SU-DHL-6 (cell line): ENCODE results near the gene GMCL1.

ENCODE experiments used
- H2AFZ ChIP-seq: fragments of 200-600 bp; sonication (generic); 2 replicates; pipeline ENCODE4 v1.6.1; 2014; ENCODE audit warnings: low read depth, mild to moderate bottlenecking, moderate library complexity, mixed read lengths, antibody characterized with exemption, low read length; ENCODE audit not compliant: severe bottlenecking
- H3F3A ChIP-seq: fragments of 200-600 bp; shearing (Covaris generic); 2 replicates; pipeline ENCODE4 v1.6.0; 2016; ENCODE audit warnings: antibody characterized with exemption, mild to moderate bottlenecking; ENCODE audit not compliant: insufficient read depth
- H3K27ac ChIP-seq: fragments of 200-600 bp; sonication (generic); 2 replicates; pipeline ENCODE4 v1.5.1; 2016; ENCODE audit warnings: low read depth, mild to moderate bottlenecking, low read length, moderate library complexity, mixed read lengths
- H3K27me3 ChIP-seq: fragments of 200-600 bp; sonication (generic), shearing (Covaris generic); 2 replicates; pipeline ENCODE4 v1.6.0; 2014; ENCODE audit warnings: mild to moderate bottlenecking, low read length
- H3K36me3 ChIP-seq: fragments of 200-600 bp; sonication (generic); 2 replicates; pipeline ENCODE4 v1.6.1; 2014; ENCODE audit warnings: mild to moderate bottlenecking, low read length, mixed read lengths
- H3K4me2 ChIP-seq: fragments of 300-600, 200-600 bp; shearing (Covaris generic), sonication (generic); 2 replicates; pipeline ENCODE4 v1.6.0; 2014; ENCODE audit warnings: low read length, low read depth, mild to moderate bottlenecking; ENCODE audit not compliant: poor library complexity, severe bottlenecking
- H3K4me3 ChIP-seq: fragments of 200-600 bp; sonication (generic); 2 replicates; pipeline ENCODE4 v1.5.1; 2014; ENCODE audit warnings: antibody characterized with exemption, low read length, mild to moderate bottlenecking, mixed read lengths; ENCODE audit not compliant: insufficient read depth, poor library complexity, severe bottlenecking
- H3K79me2 ChIP-seq: fragments of 200-600 bp; sonication (generic); 2 replicates; pipeline ENCODE4 v1.6.1; 2014; ENCODE audit warnings: mild to moderate bottlenecking, low read length, moderate library complexity; ENCODE audit not compliant: insufficient read depth
- H3K9ac ChIP-seq: fragments of 200-600 bp; sonication (generic); 2 replicates; pipeline ENCODE4 v1.7.0; 2014; ENCODE audit warnings: mild to moderate bottlenecking, low read length
- H3K9me2 ChIP-seq: fragments of 200-600 bp; sonication (generic); replicated peaks from 2 replicates; pipeline ENCODE4 v1.6.1; 2014; ENCODE audit warnings: low read length; ENCODE audit not compliant: insufficient read depth
- H3K9me3 ChIP-seq: fragments of 200-600 bp; sonication (generic); 2 replicates; pipeline ENCODE4 v1.6.1; 2014; ENCODE audit warnings: low read length, mixed read lengths; ENCODE audit not compliant: insufficient read depth
- H4K20me1 ChIP-seq: fragments of 200-600 bp; sonication (generic); 2 replicates; pipeline ENCODE4 v1.6.1; 2014; ENCODE audit warnings: low read depth, mild to moderate bottlenecking, antibody characterized with exemption, low read length, moderate library complexity, mixed read lengths
- CTCF ChIP-seq: fragments of 200-600 bp; sonication (generic); IDR thresholded peaks from one replicate; pipeline ENCODE4 v1.5.1; 2017; ENCODE audit warnings: antibody characterized with exemption, mild to moderate bottlenecking, low read length, moderate library complexity; ENCODE audit not compliant: insufficient read depth, poor library complexity, severe bottlenecking
- EZH2phosphoT487 ChIP-seq: fragments of 200-600 bp; sonication (generic), shearing (Covaris generic); conservative IDR thresholded peaks from 2 replicates; pipeline ENCODE4 v1.6.1; 2018; ENCODE audit warnings: mild to moderate bottlenecking, antibody characterized with exemption, low read length, moderate library complexity, mixed read lengths

The GMCL1 gene

DNA sequence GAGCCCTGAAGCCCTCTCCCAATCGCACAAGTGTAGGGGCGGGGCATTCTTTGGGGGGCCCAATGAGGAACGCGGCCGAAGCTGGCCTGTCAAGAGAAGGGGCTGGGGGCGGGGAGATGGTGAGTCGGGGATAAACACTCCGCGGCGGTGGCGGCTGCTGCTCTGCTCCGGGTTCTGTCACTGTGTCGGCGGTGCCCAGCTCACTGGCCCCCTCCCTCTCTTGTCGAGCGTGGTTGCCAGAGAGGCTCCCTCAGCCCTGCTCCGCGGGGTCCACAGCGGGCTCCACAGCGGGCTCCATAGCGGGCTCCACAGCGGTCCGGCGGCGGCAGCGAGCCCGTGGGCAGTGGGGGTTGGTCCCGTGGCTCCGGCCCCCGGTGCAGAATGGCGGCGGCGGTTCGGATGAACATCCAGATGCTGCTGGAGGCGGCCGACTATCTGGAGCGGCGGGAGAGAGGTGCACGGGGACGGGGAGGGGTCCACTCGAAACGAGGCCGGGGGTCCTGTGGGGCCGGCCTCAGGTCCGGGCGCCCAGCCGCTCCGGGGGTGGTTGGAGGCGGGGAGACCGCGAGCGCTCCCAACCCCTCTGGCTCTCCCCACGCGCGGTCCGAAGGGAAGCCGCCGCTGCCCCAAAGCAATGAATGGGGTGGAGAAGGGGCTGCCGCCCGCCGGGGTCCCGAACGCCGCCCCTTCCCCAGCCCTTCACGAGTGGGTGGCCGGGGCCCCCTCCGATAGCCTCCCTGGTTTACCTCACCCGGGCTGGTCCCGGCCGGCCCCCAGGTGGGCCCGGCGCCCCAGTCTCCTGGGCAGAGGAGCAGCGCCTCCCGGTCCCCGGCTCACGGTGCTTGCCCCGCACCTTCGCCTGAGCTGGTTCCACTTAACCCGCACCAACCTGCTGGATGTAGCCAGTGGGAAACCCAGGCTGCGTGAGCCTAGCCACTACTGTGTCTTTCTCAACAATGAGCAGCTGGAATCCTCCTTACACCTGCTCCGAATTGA lies 85.8 kb downstream of the GMCL1 start, which contains the start of gene MXD1:
TSS of gene MXD1 (plus strand) at position 160 of the 996 bp plus-strand sequence. CDS start at position 382, 222 bp downstream.
- H2AFZ ChIP-seq, result peak within 1 kb of the TSS; percentile 52
- peak within 1 kb of the TSS; percentile 73 for H3K27ac ChIP-seq
- TF ChIP-seq EZH2phosphoT487, result no peak
- TF ChIP-seq CTCF, result no peak
- no peaks in the 10 kb centered on the region for H3K9me3 ChIP-seq
- H3K4me3 ChIP-seq, result peak within 1 kb of the TSS; percentile 85
- no peaks in the 10 kb centered on the region for H3K36me3 ChIP-seq
- peaks cover 51% of the 10 kb centered on the region for H3F3A ChIP-seq
- no peaks in the 10 kb centered on the region for H3K9me2 ChIP-seq
- no peaks in the 10 kb centered on the region for H3K79me2 ChIP-seq
- peak within 1 kb of the TSS; percentile 89 for H3K4me2 ChIP-seq
- peak within 1 kb of the TSS; percentile 88 for H3K9ac ChIP-seq
- no peaks in the 10 kb centered on the region for H3K27me3 ChIP-seq
- H4K20me1 ChIP-seq, result no peaks in the 10 kb centered on the region

GRCh38 chr2:69916106-69916505 lies 86.6 kb downstream of the GMCL1 start:
- Histone ChIP-seq H3K27ac (no peak overlapping the region), H2AFZ (no peak overlapping the region), H3K27me3 (no peaks in the 10 kb centered on the region), H4K20me1 (no peaks in the 10 kb centered on the region), H3F3A (peaks cover 42% of the 10 kb centered on the region), H3K9me2 (no peaks in the 10 kb centered on the region), H3K36me3 (no peaks in the 10 kb centered on the region), H3K79me2 (no peaks in the 10 kb centered on the region), H3K9ac (peak overlapping the region; percentile 74), H3K9me3 (no peaks in the 10 kb centered on the region), H3K4me2 (peak overlapping the region; percentile 89), H3K4me3 (peak overlapping the region; percentile 85)
- TF ChIP-seq EZH2phosphoT487 (no peak), CTCF (no peak)

GRCh38 chr2:69917852-69918251 lies 88.4 kb downstream of the GMCL1 start:
- Histone ChIP-seq H3K4me3 (no peak overlapping the region), H3K79me2 (no peaks in the 10 kb centered on the region), H3F3A (peaks cover 25% of the 10 kb centered on the region), H3K27me3 (no peaks in the 10 kb centered on the region), H3K27ac (no peak overlapping the region), H4K20me1 (no peaks in the 10 kb centered on the region), H3K4me2 (peak overlapping the region; percentile 36), H2AFZ (no peak overlapping the region), H3K36me3 (no peaks in the 10 kb centered on the region; the same call in 1 of the 2 replicates), H3K9me3 (no peaks in the 10 kb centered on the region), H3K9ac (no peak overlapping the region), H3K9me2 (no peaks in the 10 kb centered on the region)
- TF ChIP-seq CTCF (no peak), EZH2phosphoT487 (no peak)
